ENCODE measurements around the gene BCKDHA.
"Not testable (repeated sequence)": the region's sequence is repeated elsewhere in the genome, so short reads cannot be mapped to it uniquely, and the experiment has no call there.

DNA sequence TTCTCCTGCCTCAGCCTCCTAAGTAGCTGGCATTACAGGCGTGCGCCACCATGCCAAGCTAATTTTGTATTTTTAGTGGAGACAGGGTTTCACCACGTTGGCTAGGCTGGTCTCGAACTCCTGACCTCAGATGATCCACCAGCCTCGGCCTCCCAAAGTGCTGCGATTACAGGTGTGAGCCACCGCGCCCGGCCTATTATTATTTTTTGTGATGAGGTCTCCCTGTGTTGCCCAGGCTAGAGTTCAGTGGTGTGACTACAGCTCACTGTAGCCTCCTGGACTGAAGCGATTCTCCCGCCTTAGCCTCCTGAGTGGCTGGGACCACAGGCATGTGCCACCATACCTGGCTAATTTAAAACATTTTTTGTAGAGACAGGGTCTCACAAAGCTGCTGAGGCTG lies 37.8 kb downstream of the BCKDHA start:
- TF ChIP-seq POLR2A (IDR thresholded peaks at IDR 0.05; ENCODE audit: low read length); GATA1 (IDR thresholded peaks at IDR 0.05; ENCODE audit: low read depth, low read length): not testable (repeated sequence)
